ENCODE results near the gene ZDHHC12.

GRCh38 chr9:128722380-128723351 lies 1.3 kb downstream of the ZDHHC12 start:
- TF ChIP-seq EZH2 (IDR thresholded peaks at IDR 0.05) (no peak), POLR2AphosphoS5 (IDR thresholded peaks at IDR 0.05; ENCODE audit: borderline replicate concordance, low read depth, low read length) (no peak)

Measured in SK-N-MC (cell line).